Duodenal mucosa (tissue), 2 donors: ENCODE results near the gene TNFAIP8.

Experiments used
- H3K27ac ChIP-seq: one replicate; pipeline ENCODE4 v1.7.0; 2013; ENCODE audit warnings: low read depth, low read length
- H3K27me3 ChIP-seq, 2 donors: one replicate each; pipeline ENCODE4 v1.7.0; 2013; ENCODE audit warnings: low read length in 2 of 2, control low read depth in 1 of 2; ENCODE audit not compliant: insufficient read depth in 2 of 2, control insufficient read depth in 1 of 2
- H3K36me3 ChIP-seq, 2 donors: one replicate each; pipeline ENCODE4 v1.7.0; 2013; ENCODE audit warnings: low read length in 2 of 2, control low read depth in 1 of 2; ENCODE audit not compliant: insufficient read depth in 2 of 2, control insufficient read depth in 1 of 2
- H3K4me1 ChIP-seq, 2 donors: one replicate each; pipeline ENCODE4 v1.7.0; 2013; ENCODE audit warnings: low read length in 2 of 2, control low read depth in 1 of 2; ENCODE audit not compliant: insufficient read depth in 2 of 2, control insufficient read depth in 1 of 2
- H3K4me3 ChIP-seq, 2 donors: one replicate each; pipeline ENCODE4 v1.7.0; 2013; ENCODE audit warnings: low read length in 2 of 2, low read depth in 1 of 2
- H3K9ac ChIP-seq, 2 donors: one replicate each; pipeline ENCODE4 v1.7.0; 2013; ENCODE audit warnings: low read length in 2 of 2, low read depth in 1 of 2
- H3K9me3 ChIP-seq, 2 donors: one replicate each; pipeline ENCODE4 v1.7.0; 2013; ENCODE audit warnings: low read length in 2 of 2, control low read depth in 1 of 2; ENCODE audit not compliant: control insufficient read depth in 1 of 2

The TNFAIP8 gene

DNA sequence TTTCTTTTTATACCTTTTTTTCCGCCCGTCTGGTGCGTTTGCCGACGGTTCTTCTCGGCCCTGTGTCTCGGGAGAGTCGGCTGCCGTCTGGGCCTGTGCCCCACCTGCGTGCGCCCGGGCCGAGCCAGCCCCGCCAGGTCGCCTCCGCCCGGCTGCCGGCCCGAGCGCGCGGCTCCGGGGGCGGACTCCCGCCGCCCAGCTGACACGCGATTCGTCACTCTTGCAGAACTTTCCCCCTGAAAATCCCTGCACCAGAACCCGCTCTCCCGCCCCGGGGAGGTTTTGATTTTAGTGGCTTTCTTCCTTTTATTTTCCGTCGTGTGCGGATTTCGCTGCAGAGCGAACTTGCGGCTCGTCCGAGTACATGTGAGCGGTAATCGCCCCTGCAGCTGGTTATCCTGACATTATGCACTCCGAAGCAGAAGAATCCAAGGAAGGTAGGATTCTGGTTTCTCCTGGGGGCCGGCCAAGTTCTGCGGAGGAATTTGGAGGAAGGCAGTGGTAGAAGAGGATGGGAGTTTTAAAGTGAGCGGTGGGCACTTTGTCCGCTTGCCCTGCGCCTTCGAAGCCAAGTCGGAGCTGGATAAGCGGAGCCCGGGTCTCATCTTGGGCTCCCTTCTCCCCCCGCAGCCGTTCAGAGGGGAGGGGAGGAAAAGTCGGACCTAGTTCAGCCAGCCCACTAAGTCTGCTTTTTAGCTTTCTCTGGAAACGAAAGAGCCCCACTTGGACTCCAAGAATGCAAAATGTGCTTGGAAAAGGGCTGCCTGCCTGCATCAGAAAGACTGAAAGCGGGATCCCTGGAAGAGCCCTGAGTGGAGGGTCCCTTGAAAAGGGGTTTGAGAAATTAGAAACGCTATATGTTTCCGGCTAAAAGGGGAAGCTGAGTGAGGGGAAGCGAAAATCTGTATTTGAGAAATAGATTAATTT lies at the start of gene TNFAIP8:
Gene TNFAIP8 (plus strand): TSS at position 335 of the 927 bp plus-strand sequence. CDS start 72 bp downstream, at position 407.
- Histone ChIP-seq H3K27ac (peak within 1 kb of the TSS; percentile 42), H3K9me3 (no peaks in the 10 kb centered on the region), H3K4me1 (peaks cover 31 to 33% of the 10 kb centered on the region in 2 donors), H3K36me3 (no peaks in the 10 kb centered on the region), H3K4me3 (peak within 1 kb of the TSS; percentile 71 to 73), H3K27me3 (no peaks in the 10 kb centered on the region), H3K9ac (peak within 1 kb of the TSS; percentile 63 to 66)

DNA sequence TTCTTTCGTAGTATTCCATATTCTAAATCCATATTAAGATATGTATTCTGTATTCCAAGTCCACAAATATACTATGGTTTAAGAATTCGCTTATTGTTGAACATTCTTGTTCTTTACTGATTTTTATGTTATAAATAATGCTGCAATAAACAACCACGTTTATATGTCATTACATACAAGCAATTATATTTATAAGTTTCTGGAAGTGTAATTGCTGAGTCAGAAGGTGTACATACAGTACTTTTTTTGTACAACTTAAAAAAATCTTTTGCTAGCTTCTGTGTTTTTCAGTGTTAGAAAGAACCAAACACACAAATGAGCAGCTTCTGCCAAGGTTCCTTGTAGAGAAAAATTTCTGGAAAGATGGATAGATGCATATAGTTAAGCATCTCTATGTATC lies 48.6 kb upstream of the TNFAIP8 start:
- Histone ChIP-seq H3K4me1 (peaks cover 23% of the 10 kb centered on the region in 2 donors), H3K4me3 (no peak overlapping the region), H3K36me3 (no peaks in the 10 kb centered on the region), H3K27me3 (no peaks in the 10 kb centered on the region), H3K27ac (no peak overlapping the region), H3K9ac (no peak overlapping the region), H3K9me3 (no peaks in the 10 kb centered on the region)

DNA sequence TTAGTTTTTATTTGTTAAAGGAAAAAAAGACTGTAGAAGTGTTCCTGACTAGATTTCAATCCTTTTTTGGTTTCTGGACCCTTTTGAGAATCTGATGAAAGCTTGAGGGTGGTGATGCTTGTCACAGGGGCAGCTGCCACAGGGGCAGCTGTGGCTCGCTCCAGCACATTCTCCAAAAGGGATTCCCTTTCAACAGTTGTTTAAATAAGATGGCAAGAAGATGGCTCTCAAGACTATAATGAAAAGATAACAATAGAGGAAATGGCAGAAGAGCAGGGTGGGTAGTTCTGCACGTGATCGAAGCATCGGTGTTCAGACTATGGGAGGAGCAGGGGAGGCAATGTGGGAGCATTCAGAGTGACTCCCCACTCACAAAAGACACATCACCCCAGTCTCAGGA lies 46.5 kb upstream of the TNFAIP8 start:
- Histone ChIP-seq H3K9ac (no peak overlapping the region), H3K9me3 (no peaks in the 10 kb centered on the region), H3K27ac (no peak overlapping the region), H3K4me1 (peaks cover 7 to 17% of the 10 kb centered on the region in 2 donors), H3K27me3 (no peaks in the 10 kb centered on the region), H3K4me3 (no peak overlapping the region), H3K36me3 (no peaks in the 10 kb centered on the region)

DNA sequence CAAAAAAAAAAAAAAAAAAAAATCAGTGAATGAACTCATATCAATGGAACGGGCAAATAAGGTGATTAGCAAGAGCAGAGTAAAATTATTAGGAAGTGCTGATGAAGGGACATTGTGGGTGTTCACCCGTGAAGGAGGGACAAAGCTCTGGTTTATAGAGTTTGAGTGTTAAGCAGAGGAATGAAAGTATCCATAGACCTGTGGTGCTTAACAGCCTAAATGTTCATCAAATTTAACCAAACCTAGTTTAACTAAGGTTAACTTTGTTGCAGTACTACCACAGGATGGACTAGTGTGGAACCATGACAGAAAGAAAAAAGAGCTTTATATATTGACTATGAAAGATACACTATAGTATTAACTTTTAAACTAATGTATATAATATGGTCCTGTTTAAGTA lies 44.1 kb upstream of the TNFAIP8 start:
- Histone ChIP-seq H3K4me3 (no peak overlapping the region), H3K27ac (no peak overlapping the region), H3K9ac (no peak overlapping the region), H3K4me1 (peaks cover 8 to 26% of the 10 kb centered on the region in 2 donors), H3K9me3 (no peaks in the 10 kb centered on the region), H3K27me3 (no peaks in the 10 kb centered on the region), H3K36me3 (no peaks in the 10 kb centered on the region)

DNA sequence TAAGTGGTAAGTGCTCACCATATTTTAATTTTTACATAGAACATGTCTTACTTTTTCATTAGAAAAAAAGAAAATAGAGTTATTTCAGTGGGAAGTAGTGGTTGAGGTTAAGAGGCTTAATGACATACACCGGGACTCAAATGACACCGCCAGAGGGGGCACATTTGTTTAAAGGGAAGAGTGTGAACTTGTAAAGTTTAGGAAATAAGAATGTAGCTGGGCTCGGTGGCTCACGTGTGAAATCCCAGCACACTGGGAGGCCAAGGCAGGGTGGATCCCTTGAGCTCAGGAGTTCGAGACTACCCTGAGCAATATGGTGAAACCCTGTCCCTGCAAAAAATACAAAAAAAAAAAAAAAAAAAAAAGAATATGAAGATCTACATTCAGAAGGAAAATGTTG lies 43.4 kb upstream of the TNFAIP8 start:
- no peaks in the 10 kb centered on the region for H3K36me3 ChIP-seq
- peaks cover 8 to 26% of the 10 kb centered on the region in 2 donors for H3K4me1 ChIP-seq
- H3K9me3 ChIP-seq = no peaks in the 10 kb centered on the region
- no peak overlapping the region for H3K4me3 ChIP-seq
- no peak overlapping the region for H3K9ac ChIP-seq
- H3K27me3 ChIP-seq = no peaks in the 10 kb centered on the region
- H3K27ac ChIP-seq = no peak overlapping the region

DNA sequence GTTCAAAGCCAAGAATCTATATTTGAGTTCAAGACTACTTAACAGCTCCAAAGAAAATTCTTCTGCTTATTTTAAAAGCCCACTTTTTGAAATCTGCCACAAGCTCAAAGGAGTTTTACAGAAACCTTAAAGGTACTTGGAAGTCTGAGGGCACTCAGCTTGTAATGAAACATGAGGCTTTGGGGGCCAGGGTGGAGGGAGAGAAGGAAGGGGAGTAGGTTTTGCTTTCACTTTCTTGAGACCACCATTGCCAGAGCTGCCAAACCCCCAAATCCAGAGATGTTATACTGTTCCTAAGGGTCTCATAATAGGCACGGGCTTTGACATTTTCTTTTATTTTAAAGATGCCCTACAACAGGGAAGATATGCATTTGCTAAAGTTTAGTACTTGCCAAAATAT lies 42.6 kb upstream of the TNFAIP8 start:
- Histone ChIP-seq H3K4me3 (no peak overlapping the region), H3K27ac (no peak overlapping the region), H3K27me3 (no peaks in the 10 kb centered on the region), H3K9ac (no peak overlapping the region), H3K4me1 (peaks cover 8 to 24% of the 10 kb centered on the region in 2 donors), H3K9me3 (no peaks in the 10 kb centered on the region), H3K36me3 (no peaks in the 10 kb centered on the region)

DNA sequence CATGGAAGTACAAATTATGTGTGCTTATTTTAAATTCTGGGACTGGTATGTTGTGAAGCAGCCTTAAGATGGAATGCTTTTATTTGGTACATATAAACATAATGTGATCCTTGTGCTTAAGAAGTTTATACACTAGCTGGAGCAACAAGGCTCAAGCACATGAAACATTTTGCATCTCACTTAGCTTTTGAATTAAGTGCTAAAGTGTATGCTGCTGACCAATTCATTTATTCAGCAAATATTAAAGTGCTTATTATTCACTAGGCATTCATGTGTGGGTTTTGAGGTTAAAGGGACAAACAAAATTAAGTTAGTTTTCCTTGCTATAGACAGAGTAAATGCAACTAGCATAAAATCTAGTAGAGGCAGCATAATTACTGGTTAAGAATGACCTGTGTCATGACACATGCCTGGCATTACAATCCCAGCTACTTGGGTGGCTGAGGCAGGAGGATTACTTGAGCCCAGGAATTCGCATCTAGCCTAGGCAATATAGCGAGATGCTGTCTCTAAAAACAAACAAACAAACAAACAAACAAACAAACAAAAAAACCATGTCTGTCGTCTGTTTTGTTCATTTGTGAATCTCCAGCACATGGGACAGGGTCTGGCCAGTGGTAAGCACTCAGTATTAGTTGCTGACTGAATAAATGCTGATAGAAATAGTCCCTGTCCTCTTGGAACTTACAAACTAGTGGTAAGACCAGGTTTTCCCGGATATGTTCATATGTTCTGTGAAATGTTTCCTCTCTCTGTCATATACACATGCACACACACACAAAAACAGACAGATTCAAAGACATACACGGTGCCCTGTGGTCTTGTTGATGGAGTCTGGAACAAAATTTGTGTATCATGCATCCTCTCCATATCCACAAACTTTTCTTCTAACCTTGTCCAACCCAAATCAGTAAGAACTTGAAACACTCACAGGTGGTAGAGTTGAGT lies 41.9 kb upstream of the TNFAIP8 start:
- Histone ChIP-seq H3K4me1 (peaks cover 8 to 22% of the 10 kb centered on the region in 2 donors), H3K27me3 (no peaks in the 10 kb centered on the region), H3K4me3 (no peak overlapping the region), H3K36me3 (no peaks in the 10 kb centered on the region), H3K9me3 (no peaks in the 10 kb centered on the region), H3K27ac (no peak overlapping the region), H3K9ac (no peak overlapping the region)

DNA sequence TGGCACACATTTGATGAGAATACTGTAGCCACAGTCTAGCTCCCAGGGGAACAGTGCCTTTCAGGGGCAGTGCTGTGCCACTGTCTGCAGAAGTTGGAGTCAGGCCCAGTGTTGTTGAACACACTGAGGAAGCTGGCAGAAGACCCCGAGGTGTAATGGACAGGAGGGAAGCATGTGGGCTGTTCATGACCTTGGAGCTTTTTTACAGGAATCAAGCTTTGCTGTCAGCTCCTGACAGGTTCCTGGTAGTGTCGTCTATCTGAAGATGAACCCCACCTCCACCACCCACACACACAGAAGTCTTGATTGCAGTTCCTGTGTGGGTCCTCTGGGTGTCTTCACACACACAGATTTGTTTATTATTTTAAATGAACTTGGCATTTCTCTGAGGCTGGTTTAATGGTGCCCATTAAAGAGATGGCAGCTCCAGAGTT lies 40.3 kb upstream of the TNFAIP8 start:
- H3K27me3 ChIP-seq = no peaks in the 10 kb centered on the region
- no peak overlapping the region for H3K27ac ChIP-seq
- H3K4me1 ChIP-seq = peaks cover 3 to 18% of the 10 kb centered on the region in 2 donors
- no peaks in the 10 kb centered on the region for H3K9me3 ChIP-seq
- H3K9ac ChIP-seq = no peak overlapping the region
- H3K4me3 ChIP-seq = no peak overlapping the region
- H3K36me3 ChIP-seq = no peaks in the 10 kb centered on the region

DNA sequence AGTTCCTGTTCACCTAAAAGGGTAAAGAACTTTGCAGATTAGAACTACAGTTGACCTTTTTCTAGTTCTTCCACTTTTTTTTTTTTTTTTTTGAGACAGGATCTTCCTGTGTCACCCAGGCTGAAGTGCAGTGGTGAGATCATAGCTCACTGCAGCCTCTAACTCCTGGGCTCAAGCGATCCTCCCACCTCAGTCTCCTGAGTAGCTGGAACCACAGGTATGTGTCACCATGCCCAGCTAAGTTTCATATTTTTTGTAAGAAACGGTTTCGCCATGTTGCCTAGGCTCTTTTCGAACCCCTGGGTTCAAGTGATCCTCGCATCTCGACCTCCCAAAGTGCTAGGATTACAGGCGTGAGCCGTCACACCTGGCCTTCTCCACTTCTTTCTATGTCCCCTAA lies 39.7 kb upstream of the TNFAIP8 start:
- no peak overlapping the region for H3K4me3 ChIP-seq
- no peak overlapping the region for H3K27ac ChIP-seq
- H3K36me3 ChIP-seq = no peaks in the 10 kb centered on the region
- no peaks in the 10 kb centered on the region for H3K27me3 ChIP-seq
- peaks cover 3 to 18% of the 10 kb centered on the region in 2 donors for H3K4me1 ChIP-seq
- H3K9me3 ChIP-seq = no peaks in the 10 kb centered on the region
- H3K9ac ChIP-seq = no peak overlapping the region

DNA sequence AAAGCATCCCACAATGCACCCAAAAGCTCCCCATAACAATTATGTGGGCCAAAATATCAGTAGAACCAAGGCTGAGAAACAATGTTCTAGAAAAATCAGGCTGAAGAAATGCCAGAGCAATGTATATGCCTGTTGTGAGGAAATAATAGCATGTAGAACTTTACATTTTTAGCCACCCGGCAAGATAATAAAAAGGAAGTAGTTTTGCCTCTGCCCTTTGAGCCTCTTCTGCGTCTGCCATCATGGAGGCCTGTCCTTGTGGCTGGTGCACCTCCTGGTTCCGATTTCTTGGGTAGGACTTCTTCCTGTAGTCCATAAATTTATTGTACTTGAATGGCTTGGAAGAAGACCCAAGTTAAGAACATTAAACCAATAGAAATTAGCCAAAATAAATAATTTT lies 38.9 kb upstream of the TNFAIP8 start:
- no peaks in the 10 kb centered on the region for H3K36me3 ChIP-seq
- H3K4me3 ChIP-seq = no peak overlapping the region
- peaks cover 6 to 18% of the 10 kb centered on the region in 2 donors for H3K4me1 ChIP-seq
- no peak overlapping the region for H3K9ac ChIP-seq
- H3K27ac ChIP-seq = no peak overlapping the region
- no peaks in the 10 kb centered on the region for H3K27me3 ChIP-seq
- no peaks in the 10 kb centered on the region for H3K9me3 ChIP-seq
